ENCODE measurements around the gene CP. TPM values are rescaled to one million over a fixed set of nuclear protein-coding genes. Genes with fewer than 3 reads are reported as not detected.

The CP gene
- total RNA-seq, 2 donors from 2014 or later, result 6.8 to 68.4 TPM

GRCh38 chr3:149177122-149177521 lies 44.5 kb downstream of the CP start:
- no peak for DNase-seq (ENCODE audit: low spot score)
- no peaks in the 10 kb centered on the region for H3K27me3 ChIP-seq
- no peak for TF ChIP-seq CTCF (IDR thresholded peaks at IDR 0.05)
- peaks cover 0 to 5% of the 10 kb centered on the region in 2 donors for H3K9me3 ChIP-seq
- H3K4me1 ChIP-seq, result peaks cover 0 to 18% of the 10 kb centered on the region in 2 donors
- H3K4me3 ChIP-seq, result no peak overlapping the region
- H3K36me3 ChIP-seq, result peaks cover 18% of the 10 kb centered on the region
- H3K27ac ChIP-seq, result no peak overlapping the region

GRCh38 chr3:149174901-149175300 lies 46.7 kb downstream of the CP start:
- TF ChIP-seq CTCF (IDR thresholded peaks at IDR 0.05), result no peak
- Histone ChIP-seq H3K27me3 (no peaks in the 10 kb centered on the region), H3K9me3 (peaks cover 0 to 5% of the 10 kb centered on the region in 2 donors), H3K36me3 (peaks cover 34% of the 10 kb centered on the region), H3K4me3 (no peak overlapping the region), H3K4me1 (peaks cover 0 to 10% of the 10 kb centered on the region in 2 donors), H3K27ac (no peak overlapping the region)
- no peak for DNase-seq (ENCODE audit: low spot score)

- Histone ChIP-seq H3K9me3 (peaks cover 0 to 5% of the 10 kb centered on the region in 2 donors), H3K27me3 (no peaks in the 10 kb centered on the region), H3K27ac (no peak overlapping the region), H3K36me3 (peaks cover 48% of the 10 kb centered on the region), H3K4me3 (no peak overlapping the region), H3K4me1 (no peaks in the 10 kb centered on the region)
- no peak for DNase-seq (ENCODE audit: low spot score)
- no peak for TF ChIP-seq CTCF (IDR thresholded peaks at IDR 0.05)
Measured at GRCh38 chr3:149170672-149171071, 51.0 kb downstream of the CP start.

GRCh38 chr3:149167898-149168297 lies 53.7 kb downstream of the CP start:
- no peak for DNase-seq (ENCODE audit: low spot score)
- TF ChIP-seq CTCF (IDR thresholded peaks at IDR 0.05), result no peak
- no peak overlapping the region for H3K4me3 ChIP-seq
- no peaks in the 10 kb centered on the region for H3K9me3 ChIP-seq
- no peak overlapping the region for H3K27ac ChIP-seq
- H3K27me3 ChIP-seq, result no peaks in the 10 kb centered on the region
- no peaks in the 10 kb centered on the region for H3K4me1 ChIP-seq
- peaks cover 62% of the 10 kb centered on the region for H3K36me3 ChIP-seq

GRCh38 chr3:149163066-149163465 lies 58.6 kb downstream of the CP start:
- peaks cover 55% of the 10 kb centered on the region for H3K36me3 ChIP-seq

More at GRCh38 chr3:149163066-149163465, 58.6 kb downstream of the CP start:
- Histone ChIP-seq H3K27me3 (no peaks in the 10 kb centered on the region), H3K4me3 (no peak overlapping the region), H3K4me1 (no peaks in the 10 kb centered on the region), H3K9me3 (no peaks in the 10 kb centered on the region), H3K27ac (no peak overlapping the region)
- TF ChIP-seq CTCF (IDR thresholded peaks at IDR 0.05), result no peak
- no peak for DNase-seq (ENCODE audit: low spot score)

Measured in right atrium auricular region (tissue), 2 donors.